AG04449 (cell line): Measurements from ENCODE around the gene RARG.

Experiments used
- CTCF ChIA-PET: fragments of 350-600 bp; formaldehyde crosslinking; extraction: SDS; loops from one replicate; lab custom pipeline; 2021; ENCODE audit warnings: antibody characterized with exemption; lab: Yijun Ruan, JAX
- POLR2A ChIA-PET: fragments of 400-600, 350-600 bp; formaldehyde crosslinking; extraction: SDS; loops from one replicate; lab custom pipeline; 2020; ENCODE audit warnings: antibody characterized with exemption, inconsistent platforms; lab: Yijun Ruan, JAX
- DNase-seq: peaks from one replicate; pipeline ENCODE4 v3.0.0-alpha.2; 2010; ENCODE audit warnings: low read depth, low spot score
- H3K4me3 ChIP-seq: 2 replicates; pipeline ENCODE4 v1.5.1; 2011; ENCODE audit warnings: low read depth, mild to moderate bottlenecking, control low read depth, low read length
- CTCF ChIP-seq: IDR thresholded peaks from one replicate; pipeline ENCODE4 v1.5.1; 2011; ENCODE audit warnings: mild to moderate bottlenecking, moderate library complexity, low read length, control low read depth, inconsistent platforms; ENCODE audit not compliant: insufficient read depth; ENCODE audit errors: missing control alignments

RARG gene

GRCh38 chr12:53252349-53252916 lies 20.4 kb upstream of the RARG start:
- DNase-seq = no peak
- no peak for TF ChIP-seq CTCF
- CTCF ChIA-PET = interaction anchor here (1.0 to 4.7 kb wide), 10 partner anchors 13 to 92 kb away, joined by 3 to 74 read pairs (median 5); partner anchors contain the start of gene ESPL1
- POLR2A ChIA-PET = interaction anchor here (1.4 to 2.6 kb wide), 2 partner anchors 19 to 33 kb away, joined by 3 to 11 read pairs; no protein-coding TSS in a partner anchor
- H3K4me3 ChIP-seq = peak overlapping the region; percentile 88

- POLR2A ChIA-PET = interaction anchor here (0.6 to 2.6 kb wide), 5 partner anchors 8 to 249 kb away, joined by 3 to 11 read pairs (median 3); partner anchors contain the start of genes PFDN5 and TARBP2
Observed at GRCh38 chr12:53251477-53252348, 19.7 kb upstream of the RARG start.

GRCh38 chr12:53245286-53245685 lies 13.3 kb upstream of the RARG start:
- ChIA-PET CTCF (interaction anchor here (1.2 to 1.8 kb wide), 3 partner anchors 19 to 146 kb away, joined by 3 to 7 read pairs (median 4); no protein-coding TSS in a partner anchor), POLR2A (interaction anchor here (0.6 kb wide), 1 partner anchor 34 kb away, joined by 3 read pairs; no protein-coding TSS in a partner anchor)
- no peak for DNase-seq
- no peak overlapping the region for H3K4me3 ChIP-seq
- TF ChIP-seq CTCF = no peak

More at GRCh38 chr12:53251477-53252348, 19.7 kb upstream of the RARG start:
- DNase-seq = no peak
- peak overlapping the region; percentile 88 for H3K4me3 ChIP-seq
- CTCF ChIA-PET = interaction anchor here (0.6 to 4.7 kb wide), 15 partner anchors 9 to 93 kb away, joined by 3 to 74 read pairs (median 3); partner anchors contain the start of gene ESPL1
- peak; percentile 46 for TF ChIP-seq CTCF

- no peak overlapping the region for H3K4me3 ChIP-seq
- ChIA-PET POLR2A (interaction anchor here (0.6 kb wide), 1 partner anchor 8 kb away, joined by 3 read pairs; no protein-coding TSS in a partner anchor), CTCF (interaction anchor here (1.2 to 1.8 kb wide), 4 partner anchors 19 to 145 kb away, joined by 3 to 7 read pairs (median 4); no protein-coding TSS in a partner anchor)
- no peak for DNase-seq
- TF ChIP-seq CTCF = no peak
Observed at GRCh38 chr12:53244337-53244736, 12.3 kb upstream of the RARG start.

- no peak overlapping the region for H3K4me3 ChIP-seq
- no peak for DNase-seq
- no peak for TF ChIP-seq CTCF
- CTCF ChIA-PET = interaction anchor here (0.7 to 2.0 kb wide), 6 partner anchors 7 to 82 kb away, joined by 3 to 8 read pairs (median 4); a partner anchor contains a TSS
- POLR2A ChIA-PET = interaction anchor here (0.6 kb wide), 1 partner anchor 125 kb away, joined by 3 read pairs; no protein-coding TSS in a partner anchor
Observed at GRCh38 chr12:53241623-53242412, 9.8 kb upstream of the RARG start.
